Measurements from ENCODE around the gene KCNQ5. TPM values are rescaled to one million over a fixed set of nuclear protein-coding genes. Genes with fewer than 3 reads are reported as not detected.

KCNQ5 gene
- total and polyA plus RNA-seq, 10 of the 15 experiments (the other 5 are each of a cell fraction or from before 2014, with no cell fraction given) = 0.60 to 16.2 (median 3.2) TPM

DNA sequence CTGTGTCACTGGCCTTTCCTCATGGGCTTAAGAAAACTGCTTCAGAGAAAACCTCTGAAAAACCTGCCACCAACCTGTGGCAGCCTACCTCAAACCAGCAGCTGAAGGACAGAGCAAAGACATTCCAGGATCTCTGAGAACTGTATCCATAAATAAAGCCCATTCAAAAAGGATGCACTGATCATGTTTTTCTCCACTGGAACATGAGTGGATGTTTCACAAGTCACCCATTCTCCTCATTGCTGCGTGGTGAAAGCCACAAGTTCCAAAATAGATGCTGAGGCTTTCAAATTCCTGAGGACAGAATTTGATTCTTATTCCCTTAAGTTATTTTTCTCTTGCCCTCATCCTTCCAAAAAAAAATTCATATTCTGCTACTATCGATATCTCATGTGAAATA, 322.8 kb downstream of the KCNQ5 start (continued):
- TF ChIP-seq, protein P1, sequence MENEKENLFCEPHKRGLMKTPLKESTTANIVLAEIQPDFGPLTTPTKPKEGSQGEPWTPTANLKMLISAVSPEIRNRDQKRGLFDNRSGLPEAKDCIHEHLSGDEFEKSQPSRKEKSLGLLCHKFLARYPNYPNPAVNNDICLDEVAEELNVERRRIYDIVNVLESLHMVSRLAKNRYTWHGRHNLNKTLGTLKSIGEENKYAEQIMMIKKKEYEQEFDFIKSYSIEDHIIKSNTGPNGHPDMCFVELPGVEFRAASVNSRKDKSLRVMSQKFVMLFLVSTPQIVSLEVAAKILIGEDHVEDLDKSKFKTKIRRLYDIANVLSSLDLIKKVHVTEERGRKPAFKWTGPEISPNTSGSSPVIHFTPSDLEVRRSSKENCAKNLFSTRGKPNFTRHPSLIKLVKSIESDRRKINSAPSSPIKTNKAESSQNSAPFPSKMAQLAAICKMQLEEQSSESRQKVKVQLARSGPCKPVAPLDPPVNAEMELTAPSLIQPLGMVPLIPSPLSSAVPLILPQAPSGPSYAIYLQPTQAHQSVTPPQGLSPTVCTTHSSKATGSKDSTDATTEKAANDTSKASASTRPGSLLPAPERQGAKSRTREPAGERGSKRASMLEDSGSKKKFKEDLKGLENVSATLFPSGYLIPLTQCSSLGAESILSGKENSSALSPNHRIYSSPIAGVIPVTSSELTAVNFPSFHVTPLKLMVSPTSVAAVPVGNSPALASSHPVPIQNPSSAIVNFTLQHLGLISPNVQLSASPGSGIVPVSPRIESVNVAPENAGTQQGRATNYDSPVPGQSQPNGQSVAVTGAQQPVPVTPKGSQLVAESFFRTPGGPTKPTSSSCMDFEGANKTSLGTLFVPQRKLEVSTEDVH (IDR thresholded peaks at IDR 0.05; ENCODE audit: low read depth, partially characterized antibody) = no peak
- TF ChIP-seq IKZF1 (conservative IDR thresholded peaks at IDR 0.05) (no peak), RUNX3 (IDR thresholded peaks at IDR 0.05; ENCODE audit: low read length) (no peak)
- TF ChIP-seq, protein P2, sequence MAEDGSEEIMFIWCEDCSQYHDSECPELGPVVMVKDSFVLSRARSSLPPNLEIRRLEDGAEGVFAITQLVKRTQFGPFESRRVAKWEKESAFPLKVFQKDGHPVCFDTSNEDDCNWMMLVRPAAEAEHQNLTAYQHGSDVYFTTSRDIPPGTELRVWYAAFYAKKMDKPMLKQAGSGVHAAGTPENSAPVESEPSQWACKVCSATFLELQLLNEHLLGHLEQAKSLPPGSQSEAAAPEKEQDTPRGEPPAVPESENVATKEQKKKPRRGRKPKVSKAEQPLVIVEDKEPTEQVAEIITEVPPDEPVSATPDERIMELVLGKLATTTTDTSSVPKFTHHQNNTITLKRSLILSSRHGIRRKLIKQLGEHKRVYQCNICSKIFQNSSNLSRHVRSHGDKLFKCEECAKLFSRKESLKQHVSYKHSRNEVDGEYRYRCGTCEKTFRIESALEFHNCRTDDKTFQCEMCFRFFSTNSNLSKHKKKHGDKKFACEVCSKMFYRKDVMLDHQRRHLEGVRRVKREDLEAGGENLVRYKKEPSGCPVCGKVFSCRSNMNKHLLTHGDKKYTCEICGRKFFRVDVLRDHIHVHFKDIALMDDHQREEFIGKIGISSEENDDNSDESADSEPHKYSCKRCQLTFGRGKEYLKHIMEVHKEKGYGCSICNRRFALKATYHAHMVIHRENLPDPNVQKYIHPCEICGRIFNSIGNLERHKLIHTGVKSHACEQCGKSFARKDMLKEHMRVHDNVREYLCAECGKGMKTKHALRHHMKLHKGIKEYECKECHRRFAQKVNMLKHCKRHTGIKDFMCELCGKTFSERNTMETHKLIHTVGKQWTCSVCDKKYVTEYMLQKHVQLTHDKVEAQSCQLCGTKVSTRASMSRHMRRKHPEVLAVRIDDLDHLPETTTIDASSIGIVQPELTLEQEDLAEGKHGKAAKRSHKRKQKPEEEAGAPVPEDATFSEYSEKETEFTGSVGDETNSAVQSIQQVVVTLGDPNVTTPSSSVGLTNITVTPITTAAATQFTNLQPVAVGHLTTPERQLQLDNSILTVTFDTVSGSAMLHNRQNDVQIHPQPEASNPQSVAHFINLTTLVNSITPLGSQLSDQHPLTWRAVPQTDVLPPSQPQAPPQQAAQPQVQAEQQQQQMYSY (CRISPR knock-in tag; IDR thresholded peaks at IDR 0.05) = no peak
- TF ChIP-seq, protein P3, sequence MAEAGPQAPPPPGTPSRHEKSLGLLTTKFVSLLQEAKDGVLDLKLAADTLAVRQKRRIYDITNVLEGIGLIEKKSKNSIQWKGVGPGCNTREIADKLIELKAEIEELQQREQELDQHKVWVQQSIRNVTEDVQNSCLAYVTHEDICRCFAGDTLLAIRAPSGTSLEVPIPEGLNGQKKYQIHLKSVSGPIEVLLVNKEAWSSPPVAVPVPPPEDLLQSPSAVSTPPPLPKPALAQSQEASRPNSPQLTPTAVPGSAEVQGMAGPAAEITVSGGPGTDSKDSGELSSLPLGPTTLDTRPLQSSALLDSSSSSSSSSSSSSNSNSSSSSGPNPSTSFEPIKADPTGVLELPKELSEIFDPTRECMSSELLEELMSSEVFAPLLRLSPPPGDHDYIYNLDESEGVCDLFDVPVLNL (IDR thresholded peaks at IDR 0.05; ENCODE audit: low read depth, low read length) = no peak
- TF ChIP-seq, protein P4, sequence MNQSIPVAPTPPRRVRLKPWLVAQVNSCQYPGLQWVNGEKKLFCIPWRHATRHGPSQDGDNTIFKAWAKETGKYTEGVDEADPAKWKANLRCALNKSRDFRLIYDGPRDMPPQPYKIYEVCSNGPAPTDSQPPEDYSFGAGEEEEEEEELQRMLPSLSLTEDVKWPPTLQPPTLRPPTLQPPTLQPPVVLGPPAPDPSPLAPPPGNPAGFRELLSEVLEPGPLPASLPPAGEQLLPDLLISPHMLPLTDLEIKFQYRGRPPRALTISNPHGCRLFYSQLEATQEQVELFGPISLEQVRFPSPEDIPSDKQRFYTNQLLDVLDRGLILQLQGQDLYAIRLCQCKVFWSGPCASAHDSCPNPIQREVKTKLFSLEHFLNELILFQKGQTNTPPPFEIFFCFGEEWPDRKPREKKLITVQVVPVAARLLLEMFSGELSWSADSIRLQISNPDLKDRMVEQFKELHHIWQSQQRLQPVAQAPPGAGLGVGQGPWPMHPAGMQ (IDR thresholded peaks at IDR 0.05; ENCODE audit: borderline replicate concordance) = no peak

All from GM12878 (cell line).